GM21526 (cell line): Measurements from ENCODE around the gene TMC7.
"Not testable (repeated sequence)": the region's sequence is repeated elsewhere in the genome, so short reads cannot be mapped to it uniquely, and the experiment has no call there.

Experiments
- ATAC-seq: cut with Tn5 transposase; IDR thresholded peaks from one replicate; pipeline ENCODE4 v1.9.1; 2021; ENCODE audit warnings: moderate library complexity; ENCODE audit not compliant: unreplicated experiment, low FRiP score

The TMC7 gene

GRCh38 chr16:18975109-18975508 lies 8.6 kb upstream of the TMC7 start:
- no peak for ATAC-seq

DNA sequence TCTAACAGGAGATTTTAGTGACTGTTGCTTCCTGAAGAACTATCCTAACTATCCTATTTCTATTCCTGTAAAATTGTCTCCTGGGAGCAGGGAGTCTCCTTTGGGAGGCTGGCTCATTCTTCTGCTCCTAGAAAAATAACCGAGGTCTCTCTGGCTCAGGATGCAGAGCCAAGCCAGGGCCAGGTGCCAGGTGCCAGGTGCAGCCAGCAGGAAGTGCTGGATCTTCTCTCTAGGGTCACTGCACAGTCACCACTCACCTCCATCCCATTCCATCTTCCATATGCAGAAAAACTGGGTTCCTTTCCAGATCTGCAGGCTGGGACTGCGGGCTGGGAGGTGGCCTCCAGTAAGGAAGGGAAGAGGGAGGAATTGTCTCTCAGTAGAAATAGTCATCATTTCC lies 3.8 kb upstream of the TMC7 start:
- no peak for ATAC-seq

DNA sequence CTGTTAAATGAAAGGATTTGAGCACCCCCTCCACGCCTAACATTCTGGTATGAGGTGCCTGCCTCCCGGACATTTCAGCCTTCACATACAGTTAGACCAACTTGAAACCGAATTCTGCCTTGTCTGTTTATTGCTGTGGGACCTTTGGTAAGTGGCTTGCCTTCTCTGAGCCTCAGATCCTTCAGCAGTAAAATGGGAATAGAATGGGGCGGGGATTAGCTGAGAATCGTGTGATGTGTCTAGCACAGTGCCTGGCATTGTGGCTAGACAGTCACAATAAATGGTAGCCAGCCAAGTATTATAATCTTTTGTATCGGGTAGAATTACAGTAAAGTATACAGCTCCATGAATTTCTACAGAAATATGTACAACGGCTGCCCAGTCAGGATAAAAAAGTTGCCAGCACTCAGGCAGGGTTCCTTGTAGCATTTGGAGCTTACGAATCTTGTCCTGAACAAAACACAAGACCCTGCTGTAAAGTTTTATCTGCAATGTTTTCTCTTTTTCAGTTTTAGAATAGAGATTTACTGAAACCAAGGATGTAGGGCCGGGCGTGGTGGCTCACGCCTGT lies 786 bp downstream of the TMC7 start:
- ATAC-seq = no peak

DNA sequence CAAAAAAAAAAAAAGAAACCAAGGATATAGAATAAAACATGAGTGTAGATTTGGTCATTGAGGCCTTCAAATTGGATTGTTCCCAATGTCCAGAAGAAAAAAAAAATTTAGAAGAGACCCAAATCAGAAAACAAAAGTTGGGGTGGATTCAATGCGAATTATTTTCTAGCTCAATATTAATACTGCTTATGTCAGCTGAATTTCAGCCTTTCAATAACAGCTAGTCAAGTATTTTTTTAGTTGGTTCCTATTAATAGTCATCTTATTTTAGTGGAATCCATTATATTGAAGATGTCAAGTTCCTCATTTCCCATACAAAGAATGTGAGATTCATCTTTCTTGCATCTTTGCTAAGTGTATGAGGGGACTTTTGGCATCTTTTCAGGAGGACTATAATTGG lies 1.5 kb downstream of the TMC7 start:
- not testable (repeated sequence) for ATAC-seq

- not testable (repeated sequence) for ATAC-seq
Measured at GRCh38 chr16:18991731-18992130, 8.0 kb downstream of the TMC7 start.

- ATAC-seq = not testable (repeated sequence)
Measured at GRCh38 chr16:18993531-18993930, 9.8 kb downstream of the TMC7 start.

DNA sequence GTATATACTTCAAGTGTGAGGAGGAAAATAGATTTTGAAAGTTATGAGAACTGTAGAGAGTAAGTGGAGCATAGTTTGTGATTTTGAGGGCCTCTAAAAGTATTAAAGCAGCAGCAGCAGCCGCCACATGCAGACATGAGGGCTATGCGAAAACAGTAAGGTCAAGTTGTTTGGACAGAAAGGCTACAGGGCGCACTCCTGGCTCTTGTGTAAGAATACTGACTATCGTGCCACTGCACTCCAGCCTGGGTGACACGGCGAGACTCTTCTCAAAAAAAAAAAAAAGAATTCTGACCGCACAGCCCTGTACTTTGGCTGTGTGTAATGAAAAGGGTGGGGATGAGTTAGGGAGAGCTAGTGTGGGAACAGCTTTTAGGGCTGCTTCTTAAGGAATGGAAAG lies 10.4 kb downstream of the TMC7 start:
- not testable (repeated sequence) for ATAC-seq

DNA sequence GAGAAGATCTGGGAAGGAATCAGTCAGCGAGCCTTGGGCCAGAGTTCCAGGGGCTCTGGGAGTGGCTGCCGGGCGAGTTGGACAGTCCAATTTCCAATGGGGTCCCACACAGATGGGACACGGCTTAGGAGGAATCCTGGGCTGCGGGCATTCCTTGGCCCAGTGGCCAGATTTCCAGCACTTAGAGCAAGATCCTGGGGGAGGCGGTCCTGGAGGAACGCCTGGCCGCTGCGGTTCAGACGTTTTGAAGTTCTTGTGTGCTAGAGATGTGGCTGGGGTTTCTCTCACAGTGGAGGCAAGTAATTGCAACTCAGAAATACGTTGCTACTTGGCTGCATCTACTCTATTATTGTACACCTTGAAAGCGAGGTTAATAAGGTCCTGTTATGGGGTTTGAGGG lies 11.7 kb downstream of the TMC7 start:
- ATAC-seq = not testable (repeated sequence)

DNA sequence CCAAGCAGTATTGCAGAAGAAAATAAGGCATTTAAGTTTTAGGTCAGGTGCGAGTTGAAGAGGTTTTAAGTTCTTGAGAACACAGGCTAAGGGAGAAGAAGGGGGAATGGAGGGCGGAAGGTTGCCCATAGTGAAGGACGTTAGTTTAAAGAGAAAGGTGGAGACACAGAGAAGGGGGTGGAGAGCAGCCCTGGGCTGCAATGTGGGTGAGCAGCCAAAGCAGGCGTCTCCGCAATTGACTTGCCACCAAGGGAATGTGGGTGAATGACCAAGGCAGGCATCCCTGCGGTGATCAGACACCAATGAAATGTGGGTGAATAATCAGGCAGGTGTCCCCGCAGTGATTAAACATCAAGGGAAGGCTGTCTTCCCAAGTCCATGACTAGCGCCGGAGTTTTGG lies 12.8 kb downstream of the TMC7 start:
- ATAC-seq = not testable (repeated sequence)

- ATAC-seq = not testable (repeated sequence)
Measured at GRCh38 chr16:18997001-18997400, 13.3 kb downstream of the TMC7 start.

DNA sequence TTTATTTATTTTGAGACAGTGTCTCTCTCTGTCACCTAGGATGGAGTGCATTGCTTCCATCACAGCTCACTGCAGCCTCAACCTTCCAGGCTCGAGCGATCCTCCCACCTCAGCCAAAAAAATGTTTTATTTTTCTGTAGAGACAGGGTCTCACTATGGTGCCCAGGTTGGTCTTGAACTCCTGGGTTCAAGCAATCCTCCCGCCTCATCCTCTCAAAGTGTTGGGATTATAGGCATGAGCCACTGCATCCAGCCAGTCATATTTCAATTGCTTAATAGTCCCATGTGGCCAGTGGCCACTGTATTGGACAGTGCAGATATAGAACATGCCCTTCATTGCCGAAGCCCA lies 15.3 kb downstream of the TMC7 start:
- ATAC-seq = no peak

DNA sequence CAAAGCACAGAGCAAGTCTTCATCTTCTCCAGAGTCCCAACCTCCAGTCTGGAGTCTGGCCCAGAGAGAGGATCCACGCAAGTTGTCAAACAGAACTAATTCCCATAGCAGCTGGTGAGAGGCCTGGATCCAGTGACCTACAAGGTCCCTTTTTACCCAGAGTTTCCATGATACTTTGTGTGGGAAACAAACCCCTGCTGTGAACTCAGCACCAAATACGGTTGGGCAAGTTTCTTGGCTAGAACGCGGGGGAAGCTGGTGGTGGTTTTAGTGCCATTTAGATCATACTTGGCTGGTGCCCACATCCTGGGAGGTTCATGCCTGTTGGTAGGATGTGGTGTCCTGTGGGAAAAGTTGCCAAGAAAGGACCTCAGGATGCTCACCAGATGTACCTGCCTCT lies 18.1 kb downstream of the TMC7 start:
- no peak for ATAC-seq

GRCh38 chr16:19003935-19004334 lies 20.2 kb downstream of the TMC7 start:
- ATAC-seq = no peak

DNA sequence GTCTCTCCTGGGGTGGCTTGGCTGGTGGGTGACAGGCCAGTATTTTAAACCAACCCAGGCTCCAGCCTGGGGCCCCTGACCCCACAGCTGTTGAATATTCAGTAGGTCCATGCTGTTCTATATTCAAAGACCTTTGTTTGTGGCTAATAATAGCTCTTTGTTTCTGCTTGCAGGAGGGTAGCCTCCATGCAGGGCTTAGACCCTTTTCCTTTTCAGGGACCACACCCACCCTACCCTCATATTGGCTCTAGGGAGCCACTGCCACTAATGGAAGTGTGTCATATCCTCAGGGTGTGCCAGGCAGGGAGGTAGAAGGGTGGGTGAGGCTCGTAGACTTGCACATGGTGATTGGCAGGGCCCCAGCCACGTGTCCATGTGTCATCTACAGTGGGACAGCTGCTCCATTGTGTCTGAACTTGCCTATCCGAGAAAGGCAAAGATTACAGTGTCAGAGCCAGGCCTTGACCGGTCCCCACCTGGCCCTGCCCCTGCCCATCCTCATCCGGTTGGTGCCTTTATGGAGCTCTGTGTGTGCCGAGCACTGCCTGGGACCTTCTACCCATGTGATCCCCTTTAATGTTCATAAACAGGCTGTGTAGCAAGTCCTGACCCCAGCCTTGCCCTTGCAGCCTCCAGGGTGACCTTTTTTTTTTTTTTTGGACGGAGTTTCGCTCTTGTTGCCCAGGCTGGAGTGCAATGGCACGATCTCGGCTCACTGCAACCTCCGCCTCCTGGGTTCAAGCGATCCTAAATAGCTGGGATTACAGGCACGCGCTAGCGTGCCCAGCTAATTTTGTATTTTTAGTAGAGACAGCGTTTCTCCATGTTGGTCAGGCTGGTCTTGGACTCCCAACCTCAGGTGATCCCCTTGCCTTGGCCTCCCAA lies 22.1 kb downstream of the TMC7 start:
- ATAC-seq = no peak

GRCh38 chr16:19006446-19007315 lies 22.9 kb downstream of the TMC7 start:
- ATAC-seq = no peak

- ATAC-seq = no peak
Measured at GRCh38 chr16:19008245-19009169, 24.8 kb downstream of the TMC7 start.

- ATAC-seq = no peak
Measured at GRCh38 chr16:19011169-19011731, 27.5 kb downstream of the TMC7 start.

- ATAC-seq = no peak
Measured at GRCh38 chr16:19014461-19014860, 30.7 kb downstream of the TMC7 start.

DNA sequence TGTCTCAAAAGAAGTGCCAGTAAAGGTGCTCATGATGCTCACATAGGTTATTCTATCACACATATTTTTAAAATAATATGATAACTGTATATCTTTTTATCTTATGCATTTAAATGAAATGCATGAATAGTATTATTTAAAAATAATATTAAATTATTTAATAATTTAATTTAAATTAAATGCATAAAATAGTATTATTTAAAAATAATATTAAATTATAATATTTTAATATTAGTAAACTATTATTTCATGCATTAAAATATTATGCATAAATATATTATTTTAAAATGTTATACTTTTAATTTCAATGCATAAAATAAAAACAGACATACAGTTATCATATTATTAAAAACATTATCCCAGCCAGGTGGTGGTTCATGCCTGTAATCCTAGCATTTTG lies 33.4 kb downstream of the TMC7 start:
- ATAC-seq = no peak

- no peak for ATAC-seq
Measured at GRCh38 chr16:19020689-19021088, 37.0 kb downstream of the TMC7 start.
